Adrenal gland (tissue), 5 donors: ENCODE results near the gene DNAJC1.

ENCODE experiments used
- CTCF ChIP-seq, 6 experiments: fragments of 450-650 bp in 4 of 6; fragments of 200-600 bp in 2 of 6; sonication (generic) in 1 of 6; IDR thresholded peaks; 1 replicate in 5 of 6; 2 replicates in 1 of 6; pipeline versions ENCODE4 v1.5.1 to v1.8.0; 2016 to 2021; ENCODE audit warnings: antibody characterized with exemption in 6 of 6, mild to moderate bottlenecking in 2 of 6, moderate library complexity in 1 of 6
- POLR2A ChIP-seq, 2 donors: fragments of 450-650 bp; IDR thresholded peaks; one replicate each; pipeline ENCODE4 v1.6.1; 2017; ENCODE audit warnings: antibody characterized with exemption in 2 of 2, mild to moderate bottlenecking in 2 of 2, moderate library complexity in 1 of 2
- donor health status: DM: no; HTN: no; CAD: no.

- TF ChIP-seq CTCF (IDR thresholded peaks at IDR 0.05) (no peak), POLR2A (IDR thresholded peaks at IDR 0.05) (no peak)
Measured at GRCh38 chr10:21910798-21911197, 92.7 kb downstream of the DNAJC1 start.
